NCI-H82 treated with DMSO at 0.1 percent for 48 hours (cell line): ENCODE measurements around the gene DNAI7.

Source experiments
- DNase-seq: peaks from one replicate; lab custom pipeline; 2025; ENCODE audit not compliant: unreplicated experiment; lab: John Stamatoyannopoulos, UW

The DNAI7 gene

GRCh38 chr12:25195056-25195971, at the start of gene DNAI7, which contains the start of gene ETFRF1:
DNAI7 (minus strand) TSS chr12:25195160; CDS start chr12:25195078, 82 bp downstream.
ETFRF1 (plus strand) TSS chr12:25195237; CDS start chr12:25203957, 8,720 bp downstream.
- DNase-seq: peak; percentile 93

- DNase-seq: no peak
These were observed 48.7 kb upstream of the DNAI7 start for GRCh38 chr12:25243680-25243990.

DNA sequence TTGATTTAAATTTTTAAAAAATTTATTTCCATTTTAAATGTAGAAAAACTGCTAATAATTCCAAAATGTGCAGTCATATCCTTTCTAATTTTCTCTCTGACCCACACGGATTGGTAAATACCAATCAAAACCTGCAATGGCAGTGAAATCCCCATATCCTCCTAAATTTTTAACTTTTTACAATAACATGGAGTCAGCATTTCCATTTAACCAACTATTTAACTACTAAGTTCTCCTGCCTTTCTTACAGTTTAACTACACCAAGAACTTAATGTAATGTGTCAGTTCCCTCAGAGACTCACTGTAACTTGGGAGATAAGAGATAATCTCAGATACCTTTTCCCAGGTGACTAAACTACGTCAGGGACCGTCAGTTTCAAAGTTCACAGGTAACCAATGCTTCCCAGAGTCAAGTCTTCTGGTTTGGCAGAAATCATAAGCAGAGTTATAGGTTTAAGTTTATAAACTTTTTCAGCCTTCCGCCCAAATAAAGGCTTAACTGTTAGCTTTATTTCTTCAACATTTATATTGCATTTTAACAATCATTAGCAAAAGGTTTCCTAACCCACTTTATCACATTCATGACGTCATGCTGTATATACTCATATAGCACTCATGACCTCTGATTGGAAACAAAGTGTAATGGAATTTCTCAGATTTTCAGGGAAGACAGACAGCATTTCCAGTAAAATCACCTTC, 48.2 kb upstream of the DNAI7 start:
- DNase-seq: no peak

GRCh38 chr12:25241167-25242020, 46.4 kb upstream of the DNAI7 start:
- no peak for DNase-seq

DNA sequence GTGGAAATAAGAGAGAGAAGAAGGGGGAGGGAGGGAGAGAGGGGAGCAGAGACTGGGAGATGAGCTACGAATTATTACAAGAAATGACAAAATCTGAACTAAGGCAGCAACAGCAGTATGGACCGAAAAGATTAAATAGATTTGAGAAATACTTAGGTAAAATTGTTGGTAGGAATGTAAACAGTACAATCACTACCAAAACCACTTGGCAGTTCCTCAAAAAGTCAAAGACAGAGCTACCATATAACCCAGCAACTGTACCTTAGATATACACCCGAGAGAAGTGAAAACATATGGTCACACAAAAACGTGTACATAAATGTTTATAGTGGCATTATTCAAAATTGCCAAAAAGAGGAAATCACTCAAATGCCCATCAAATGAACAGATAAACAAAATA, 41.7 kb upstream of the DNAI7 start:
- no peak for DNase-seq

DNA sequence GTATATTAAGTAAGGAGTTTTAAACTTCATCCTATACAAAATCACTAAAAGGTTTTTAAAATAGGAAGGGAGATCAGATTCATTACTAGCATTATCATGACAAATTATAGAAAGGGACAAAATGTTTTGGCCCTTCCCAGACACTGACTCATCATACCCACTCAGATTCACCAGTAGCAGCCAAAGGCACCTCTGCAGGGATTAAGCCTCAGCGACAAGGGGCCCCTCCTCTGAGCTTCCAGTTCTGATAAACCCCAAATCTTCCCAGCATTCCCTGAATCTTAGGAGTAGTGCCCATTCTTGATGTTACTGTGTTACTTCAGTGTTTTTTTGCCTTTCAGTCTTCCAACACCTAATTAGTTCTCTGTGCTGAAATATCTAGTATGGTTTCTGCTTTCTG, 41.2 kb upstream of the DNAI7 start:
- no peak for DNase-seq

GRCh38 chr12:25213338-25213737, 18.4 kb upstream of the DNAI7 start:
- DNase-seq: no peak

GRCh38 chr12:25208554-25208953, 13.6 kb upstream of the DNAI7 start:
- no peak for DNase-seq

- DNase-seq: no peak
These were observed 12.9 kb upstream of the DNAI7 start for GRCh38 chr12:25207846-25208245.

- DNase-seq: no peak
These were observed 12.5 kb upstream of the DNAI7 start for GRCh38 chr12:25207411-25207810.

DNA sequence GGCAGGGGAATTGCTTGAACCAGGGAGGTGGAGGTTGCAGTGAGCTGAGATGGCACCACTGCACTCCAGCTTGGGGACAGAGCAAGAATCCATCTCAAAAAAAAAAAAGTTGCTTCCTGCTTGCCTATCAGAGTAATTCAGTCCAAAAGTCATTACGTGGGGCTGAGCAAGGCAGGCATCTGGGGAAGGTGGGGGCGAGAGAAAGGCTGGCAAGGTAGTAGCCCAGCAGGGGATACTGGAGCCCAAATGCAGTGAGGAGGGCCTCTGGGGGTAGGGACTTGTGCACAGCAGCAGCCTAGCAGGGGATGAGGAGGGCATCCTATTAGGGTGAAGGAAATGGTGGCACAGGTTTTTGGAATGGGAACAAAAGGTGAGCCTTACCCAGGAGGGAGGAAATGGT, 7.2 kb upstream of the DNAI7 start:
- DNase-seq: no peak

GRCh38 chr12:25200703-25201102, 5.7 kb upstream of the DNAI7 start:
- no peak for DNase-seq

GRCh38 chr12:25197608-25198007, 2.6 kb upstream of the DNAI7 start:
- DNase-seq: no peak

- DNase-seq: no peak
These were observed 271 bp downstream of the DNAI7 start for GRCh38 chr12:25194722-25195055.

GRCh38 chr12:25194214-25194613, 746 bp downstream of the DNAI7 start:
- DNase-seq: no peak

DNA sequence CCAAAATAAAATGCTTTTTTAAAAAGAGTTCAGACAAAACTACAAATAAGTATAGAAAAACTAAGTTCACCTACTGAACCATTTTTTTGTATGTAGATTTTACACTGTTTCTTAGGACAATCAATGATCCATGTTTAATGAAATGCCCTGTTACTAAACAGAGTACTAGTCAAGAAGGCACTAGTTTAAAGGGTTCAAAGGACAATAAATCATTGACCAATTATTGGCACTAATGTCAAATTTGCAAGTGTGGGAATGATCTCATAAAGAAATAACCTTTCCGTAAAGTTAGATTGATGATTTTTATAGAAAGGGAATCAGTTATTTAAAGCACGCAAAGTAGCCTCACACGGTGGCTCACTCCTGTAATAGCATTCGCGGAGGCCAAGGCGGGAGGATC, 4.2 kb downstream of the DNAI7 start:
- DNase-seq: no peak

- no peak for DNase-seq
These were observed 5.3 kb downstream of the DNAI7 start for GRCh38 chr12:25189656-25190055.

DNA sequence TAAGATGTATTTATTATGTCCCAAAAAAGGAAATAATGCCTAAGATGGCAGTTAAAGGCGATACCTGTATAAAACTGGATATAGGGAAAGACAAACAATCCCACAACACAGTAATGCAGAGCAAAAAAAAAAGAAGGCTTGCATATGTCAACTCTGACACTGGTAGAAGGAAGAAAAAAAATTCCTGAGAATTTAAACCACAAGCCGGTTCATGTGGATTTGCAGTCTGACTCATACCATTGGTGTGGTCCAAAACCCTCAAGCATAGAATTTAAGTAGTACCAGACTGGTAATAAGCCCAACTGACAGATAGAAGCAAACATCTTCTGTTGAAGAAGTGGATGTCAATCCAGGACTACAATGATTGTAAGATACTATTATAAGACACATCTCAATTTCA, 7.2 kb downstream of the DNAI7 start:
- DNase-seq: no peak

DNA sequence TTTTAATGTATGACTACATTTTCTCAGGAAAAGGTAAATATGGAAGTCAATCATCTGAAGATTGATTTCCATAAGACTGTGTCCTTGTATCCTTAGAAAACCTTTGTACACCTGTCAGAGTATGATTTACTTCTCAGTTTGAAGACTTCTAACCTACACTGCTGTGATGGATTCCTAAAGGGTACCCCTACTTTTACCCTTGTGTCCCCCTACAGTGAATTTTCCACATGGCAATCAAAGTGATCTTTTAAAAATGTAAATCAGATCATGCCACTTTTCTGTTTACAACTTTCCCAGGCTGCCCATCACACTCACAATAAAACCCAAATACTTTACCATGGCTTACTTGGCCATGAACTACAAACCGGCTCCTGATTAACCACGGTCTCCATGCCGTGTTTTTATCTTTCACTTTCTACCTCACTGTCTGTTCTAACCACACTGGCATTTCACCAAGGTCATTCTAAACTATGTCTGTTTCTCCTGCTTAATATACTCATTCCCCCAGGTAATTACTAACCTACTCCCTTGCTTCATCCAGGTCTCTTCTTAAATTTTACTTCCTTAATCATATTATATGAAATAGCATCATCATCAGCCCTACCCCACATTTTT, 8.1 kb downstream of the DNAI7 start:
- no peak for DNase-seq

DNA sequence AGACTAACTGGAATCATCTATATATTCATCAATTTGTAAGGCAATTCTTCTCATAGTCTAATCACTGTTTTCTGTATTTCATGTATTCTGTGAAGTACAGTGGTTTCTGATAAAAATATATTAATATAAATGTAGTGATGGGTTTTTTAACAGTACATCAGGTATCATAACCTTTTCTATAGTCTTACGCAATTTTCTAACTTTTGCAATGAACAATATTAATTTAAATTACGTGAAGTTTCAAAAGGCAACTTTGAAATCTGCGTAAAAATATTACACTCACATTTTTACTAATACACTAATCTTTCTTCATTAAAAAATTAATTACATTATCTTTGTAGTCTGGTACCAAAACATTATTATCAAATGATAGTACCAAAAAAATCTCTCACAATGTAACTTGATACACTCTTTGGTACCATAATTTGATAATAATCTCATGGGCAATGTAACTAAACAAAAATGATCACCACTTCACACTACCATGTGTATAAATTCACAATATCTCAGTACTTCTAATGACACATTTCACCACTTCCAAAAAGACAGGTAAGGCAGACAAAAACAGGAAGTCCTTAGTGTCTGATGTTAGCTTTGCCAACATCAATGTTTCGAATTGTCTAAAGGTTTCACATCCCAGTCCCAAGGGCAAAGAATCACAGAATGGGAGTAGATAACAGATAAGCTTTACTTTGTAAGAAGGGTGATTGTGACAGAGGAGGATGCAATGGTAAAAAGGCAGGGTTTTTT, 8.7 kb downstream of the DNAI7 start:
- DNase-seq: no peak
